ENCODE measurements around the gene HADHB.
"Not testable (repeated sequence)": the region's sequence is repeated elsewhere in the genome, so short reads cannot be mapped to it uniquely, and the experiment has no call there.

The HADHB gene

DNA sequence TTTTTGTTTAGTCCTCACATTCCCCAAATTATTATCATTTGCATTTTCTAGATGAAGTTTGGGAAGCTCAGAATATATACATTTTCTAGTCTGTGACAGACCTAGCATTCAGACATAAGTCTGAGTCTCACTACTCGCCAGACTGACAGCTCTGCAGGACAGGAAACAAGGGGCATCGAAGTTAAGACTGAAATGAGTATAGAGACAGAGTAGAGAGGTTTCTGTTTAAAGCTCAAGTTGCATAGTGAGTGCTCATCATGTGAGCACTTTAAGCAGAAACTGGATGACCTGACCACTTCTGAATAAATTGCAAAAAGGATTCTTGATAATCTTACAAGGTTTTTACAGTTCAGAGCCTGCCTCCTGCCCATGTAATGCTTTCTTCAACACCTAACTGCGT, 1.1 kb downstream of the HADHB start:
- no peak for DNase-seq

DNA sequence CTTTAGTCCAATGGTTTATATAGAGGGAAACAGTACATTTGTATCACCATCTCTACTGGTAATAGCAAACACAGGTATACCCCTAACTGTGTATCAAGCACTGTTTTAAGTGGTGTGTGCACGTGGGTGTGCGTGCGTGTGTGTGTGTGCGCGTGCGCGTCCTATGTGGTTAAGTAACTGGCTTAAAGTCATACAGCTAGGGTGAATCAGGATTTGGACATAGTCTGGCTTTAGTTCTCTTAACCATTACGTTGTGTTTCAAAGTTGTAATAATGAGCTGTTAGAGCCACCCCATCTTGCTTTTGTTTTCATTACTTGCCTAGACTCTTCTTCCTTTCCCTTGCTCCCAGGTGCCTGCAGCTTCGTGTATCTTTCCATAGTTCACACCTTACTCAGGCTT, 2.1 kb downstream of the HADHB start:
- no peak for DNase-seq

DNA sequence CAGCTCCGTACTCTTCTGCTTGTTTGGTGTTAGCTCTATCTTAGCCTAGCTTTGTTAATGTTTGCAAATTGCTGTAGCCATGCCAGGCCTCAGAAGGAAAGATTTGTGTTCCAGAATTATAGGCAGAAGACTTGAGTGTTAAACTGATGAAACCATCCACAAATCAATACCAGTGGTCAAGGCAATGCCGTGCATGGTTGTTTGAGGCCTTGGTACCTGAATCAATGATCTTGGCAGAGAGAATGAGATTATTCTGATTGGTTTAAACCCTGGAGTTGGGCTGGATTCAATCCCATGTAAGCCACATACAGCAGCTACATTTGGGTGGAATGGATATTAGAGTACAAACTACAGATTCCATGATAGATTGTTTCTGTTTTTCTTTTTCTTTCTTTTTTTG, 4.9 kb downstream of the HADHB start:
- DNase-seq = no peak

DNA sequence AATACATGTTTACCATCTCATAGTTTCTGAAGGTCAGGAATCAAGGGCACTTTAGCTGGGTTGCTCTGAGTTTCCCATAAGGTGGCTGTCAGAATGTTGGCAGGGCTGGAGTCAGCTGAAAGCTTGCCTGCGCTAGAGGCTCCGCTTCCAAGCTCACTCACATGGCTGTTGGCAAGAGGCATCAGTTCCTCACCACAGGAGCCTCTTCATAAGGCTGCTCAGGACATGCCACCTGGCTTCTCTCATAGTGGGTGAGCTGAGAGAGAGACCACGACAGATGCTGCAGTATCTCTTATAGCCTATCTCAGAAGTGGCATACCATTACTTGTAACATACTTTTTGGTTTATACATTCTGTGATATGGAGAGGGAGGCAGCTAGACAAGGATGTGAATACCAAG, 7.2 kb downstream of the HADHB start:
- DNase-seq = no peak

DNA sequence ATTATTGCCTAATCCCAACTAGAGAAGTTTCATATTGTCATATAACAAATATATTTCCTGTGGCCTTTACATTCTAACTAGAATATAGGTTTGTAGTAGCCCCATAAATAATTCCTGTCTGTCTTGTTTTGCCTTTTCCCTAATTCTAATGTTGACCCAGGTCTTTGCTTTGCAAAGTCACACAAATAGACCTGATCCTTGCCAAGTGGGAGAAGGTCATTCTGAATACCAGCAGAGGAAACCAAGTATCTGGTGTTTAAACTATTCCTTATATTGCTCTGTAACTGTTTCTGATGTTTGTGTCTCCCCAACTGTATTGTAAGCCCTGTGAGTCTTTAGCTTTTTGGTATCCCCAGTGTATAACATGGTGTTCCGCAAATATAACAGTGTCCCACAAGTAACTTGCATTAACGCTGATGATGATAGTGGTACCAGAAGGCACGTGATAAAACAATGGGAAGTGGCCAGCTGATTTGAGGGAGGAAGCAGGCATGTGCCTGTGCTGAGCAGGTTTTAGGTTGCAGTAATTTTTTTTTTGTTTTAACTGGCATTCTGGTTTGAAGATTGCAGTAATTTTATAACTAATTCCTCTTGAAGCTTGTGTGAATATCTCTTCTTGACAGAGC, 11.1 kb downstream of the HADHB start:
- DNase-seq = no peak

DNA sequence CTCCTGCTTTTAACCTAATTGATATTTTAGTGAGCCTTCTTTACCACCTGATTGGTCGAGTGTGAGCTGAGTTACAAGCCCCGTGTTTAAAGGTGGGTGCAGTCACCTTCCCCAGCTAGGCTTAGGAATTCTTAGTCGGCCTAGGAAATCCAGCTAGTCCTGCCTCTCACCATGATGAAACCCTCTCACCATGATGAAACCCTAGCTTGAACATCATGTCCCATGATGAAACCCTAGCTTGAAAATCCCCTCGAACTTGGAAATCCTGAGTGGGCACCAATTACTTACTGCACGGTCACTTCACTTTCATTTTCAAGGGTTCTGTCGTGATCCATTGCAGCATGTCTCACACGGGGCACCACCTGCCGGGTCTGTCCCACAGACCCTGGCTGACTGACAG, 14.1 kb downstream of the HADHB start:
- DNase-seq = not testable (repeated sequence)

DNA sequence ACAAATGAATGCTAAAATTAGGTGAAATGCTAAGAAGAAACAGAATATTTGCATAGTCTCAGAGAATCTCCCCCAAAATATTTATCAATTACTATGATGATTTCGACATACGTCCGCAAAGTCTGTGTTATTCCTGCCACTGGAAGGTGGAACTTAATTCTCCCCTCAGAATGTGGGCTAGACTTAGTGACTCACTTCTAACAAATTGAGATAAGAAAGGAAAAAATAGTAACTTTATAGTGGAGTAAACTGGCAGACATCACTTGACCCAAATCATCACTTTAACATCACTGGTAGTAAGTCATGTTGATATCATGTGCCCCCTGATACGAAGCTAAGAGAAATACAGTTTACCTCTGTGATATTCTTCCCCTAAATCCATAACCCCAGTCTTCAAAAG, 23.5 kb downstream of the HADHB start:
- no peak for DNase-seq

DNA sequence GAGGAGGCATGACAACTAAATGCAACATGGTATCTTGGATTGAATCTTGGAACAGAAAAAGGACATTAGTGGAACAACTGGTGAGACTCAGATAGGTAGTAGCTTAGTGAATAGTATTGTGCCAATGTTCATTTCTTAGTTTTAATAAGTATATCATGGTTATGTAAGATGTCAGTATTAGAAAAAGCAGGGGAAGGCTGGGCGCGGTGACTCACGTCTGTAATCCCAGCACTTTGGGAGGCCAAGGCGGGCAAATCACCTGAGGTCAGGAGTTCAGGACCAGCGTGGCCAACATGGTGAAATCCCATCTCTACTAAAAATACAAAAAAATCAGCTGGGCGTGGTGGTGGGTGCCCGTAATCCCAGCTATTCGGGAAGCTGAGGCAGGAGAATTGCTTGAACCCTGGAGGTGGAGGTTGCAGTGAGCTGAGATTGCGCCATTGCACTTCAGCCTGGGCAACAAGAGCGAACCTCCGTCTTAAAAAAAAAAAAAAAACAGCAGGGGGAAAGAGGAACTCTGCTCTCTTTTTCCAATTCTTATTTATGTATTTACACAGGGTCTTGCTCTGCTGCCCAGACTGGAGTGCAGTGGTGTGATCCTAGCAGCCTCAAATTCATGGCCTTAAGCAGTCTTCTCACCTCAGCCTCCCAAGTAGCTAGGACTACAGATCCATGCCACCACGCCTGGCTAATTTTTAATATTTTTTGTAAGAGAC, 24.1 kb downstream of the HADHB start:
- not testable (repeated sequence) for DNase-seq

DNA sequence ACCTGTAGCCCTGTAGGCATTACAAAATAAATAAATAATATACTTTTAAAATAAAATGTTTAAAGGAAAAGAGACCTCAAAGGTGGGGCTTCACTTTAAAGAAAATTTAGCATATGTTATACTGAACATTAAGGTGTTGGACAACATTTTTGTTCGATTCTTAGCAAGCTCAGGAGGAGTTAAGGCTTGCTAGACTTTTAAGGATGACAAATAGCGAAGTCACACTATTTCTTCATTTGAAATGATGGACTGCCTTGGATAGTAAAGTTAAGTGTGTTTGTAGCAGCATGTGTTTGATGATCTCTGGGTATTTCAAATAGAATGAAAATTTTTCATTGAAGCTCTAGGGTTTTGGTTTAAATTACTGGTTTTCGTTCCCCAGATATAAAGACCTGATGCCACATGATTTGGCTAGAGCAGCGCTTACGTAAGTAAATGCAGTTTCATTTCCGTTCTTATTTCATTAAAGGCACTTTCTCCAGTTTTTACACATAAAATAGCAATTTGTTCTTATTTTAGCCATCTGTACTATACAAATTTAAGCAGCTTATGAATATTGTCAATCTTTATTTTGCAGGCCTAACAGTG, 24.9 kb downstream of the HADHB start:
- no peak for DNase-seq

DNA sequence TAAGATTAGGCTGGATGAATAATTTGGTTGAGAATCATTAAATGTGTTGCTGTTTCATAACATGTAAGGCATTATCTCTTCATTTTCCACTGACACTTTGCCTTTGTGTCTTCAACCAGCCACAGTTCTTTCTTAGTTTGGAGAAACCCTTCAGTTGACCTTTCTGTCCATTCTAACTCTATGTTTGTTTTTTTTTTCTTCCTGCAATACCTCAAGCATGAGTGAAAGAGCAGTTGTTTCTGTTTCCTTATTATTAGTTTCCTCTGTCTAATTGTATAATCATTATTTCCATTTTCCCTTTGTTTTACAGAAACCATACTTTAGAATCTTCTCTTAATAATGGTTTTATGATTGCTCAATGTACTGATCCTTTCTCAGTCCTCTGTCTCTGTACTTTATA, 25.6 kb downstream of the HADHB start:
- DNase-seq = no peak

DNA sequence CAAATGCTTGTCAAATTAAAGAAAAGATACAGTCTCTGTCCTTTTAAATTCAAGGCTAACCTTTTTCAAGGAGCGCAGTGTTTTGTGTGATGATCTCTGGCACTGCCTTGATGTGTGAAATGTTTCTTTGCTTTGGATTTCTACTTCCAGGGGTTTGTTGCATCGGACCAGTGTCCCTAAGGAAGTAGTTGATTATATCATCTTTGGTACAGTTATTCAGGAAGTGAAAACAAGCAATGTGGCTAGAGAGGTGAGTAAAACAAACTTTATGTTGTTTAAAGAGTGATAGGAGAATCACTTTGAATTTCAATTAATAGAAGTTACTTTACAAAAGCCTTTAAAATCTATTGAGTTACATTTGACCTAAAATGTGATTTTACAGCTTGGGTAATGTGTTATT, 28.8 kb downstream of the HADHB start:
- DNase-seq = no peak

DNA sequence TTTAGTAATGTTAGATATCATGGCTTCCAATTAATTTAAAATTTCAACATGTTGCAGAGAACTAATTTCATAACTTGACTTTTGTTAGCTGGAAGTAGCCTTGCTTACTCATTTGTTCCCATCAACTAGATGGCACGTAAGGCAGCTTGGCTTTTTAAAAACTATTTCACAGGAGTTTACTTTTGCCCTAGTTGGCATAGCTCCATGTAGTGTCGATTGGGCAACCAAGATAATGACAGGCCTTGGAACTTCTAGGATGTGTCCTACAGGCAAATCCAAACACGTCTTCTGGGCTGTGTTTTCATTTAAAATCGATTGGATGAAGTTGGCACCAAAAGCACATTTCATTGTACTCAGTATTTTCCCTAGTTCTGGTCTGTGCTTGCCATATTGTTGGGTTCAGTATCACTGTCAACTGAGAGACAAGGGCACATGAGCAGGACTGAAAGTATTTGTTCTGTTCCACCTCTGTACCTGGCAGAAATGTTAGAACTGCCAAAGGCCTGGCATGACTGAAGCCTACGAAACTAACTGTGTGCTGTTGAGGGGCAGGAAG, 29.4 kb downstream of the HADHB start:
- no peak for DNase-seq

DNA sequence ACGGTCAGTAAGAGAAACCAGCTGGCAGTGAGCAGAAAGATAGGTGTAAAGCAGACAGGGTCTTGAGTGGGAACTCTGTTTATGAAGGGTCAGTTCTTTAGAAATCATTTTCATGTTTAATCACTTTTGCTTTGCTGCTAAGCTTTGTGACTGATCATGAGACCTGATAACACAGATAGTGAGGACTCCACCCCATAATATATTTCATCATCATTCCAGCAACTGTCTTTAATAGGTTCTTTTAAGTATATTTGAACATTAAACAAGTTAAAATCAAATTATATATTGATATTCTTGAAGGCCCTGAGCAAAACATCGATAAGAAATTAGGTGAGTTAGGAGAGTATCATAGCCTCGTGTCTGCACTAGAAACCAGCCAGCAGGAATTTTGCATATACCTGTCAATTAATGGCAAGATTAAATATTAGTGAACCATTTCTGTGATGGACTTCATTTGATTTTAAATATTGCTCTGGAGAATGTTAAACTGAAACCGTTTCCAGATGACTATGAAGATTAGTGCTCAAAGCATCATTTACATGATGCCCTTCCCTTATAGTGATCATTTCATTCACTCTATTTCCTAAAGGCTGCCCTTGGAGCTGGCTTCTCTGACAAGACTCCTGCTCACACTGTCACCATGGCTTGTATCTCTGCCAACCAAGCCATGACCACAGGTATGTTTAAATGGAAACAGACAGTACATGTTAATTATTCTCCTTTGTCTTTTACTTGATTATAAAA, 31.9 kb downstream of the HADHB start:
- no peak for DNase-seq

DNA sequence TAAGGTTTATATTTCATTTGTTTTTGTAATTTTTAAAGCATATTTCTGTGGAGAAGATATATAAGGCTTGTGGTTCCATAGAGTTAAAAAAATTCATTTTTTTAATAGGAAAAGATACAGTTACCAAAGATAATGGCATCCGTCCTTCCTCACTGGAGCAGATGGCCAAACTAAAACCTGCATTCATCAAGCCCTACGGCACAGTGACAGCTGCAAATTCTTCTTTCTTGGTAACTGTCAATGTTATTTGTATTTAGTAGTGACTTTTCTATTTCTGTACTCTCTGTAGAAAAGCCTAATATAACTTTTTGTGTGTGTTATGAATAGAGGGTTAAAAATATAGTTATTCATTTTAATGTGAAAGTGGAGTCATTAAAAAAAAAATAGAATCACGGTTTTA, 35.1 kb downstream of the HADHB start:
- no peak for DNase-seq

DNA sequence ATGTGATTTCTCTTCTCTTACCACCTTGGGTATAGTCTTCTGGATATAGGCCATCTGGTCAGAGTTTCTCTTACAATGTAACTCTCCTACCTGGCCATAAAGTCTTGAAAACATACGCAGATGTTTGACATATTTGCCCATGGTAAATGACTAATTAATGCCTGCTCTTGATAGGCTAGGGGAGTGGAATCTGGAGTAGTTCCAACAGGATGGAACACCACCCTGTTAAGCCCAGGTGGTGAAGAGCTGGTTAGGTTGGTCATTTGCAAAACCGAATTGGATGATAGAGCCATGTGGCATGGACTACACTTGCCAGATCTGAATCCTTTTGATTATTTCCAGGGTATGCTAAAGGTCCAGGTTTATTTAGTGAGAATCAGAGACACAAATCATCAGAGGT, 36.5 kb downstream of the HADHB start:
- no peak for DNase-seq

DNA sequence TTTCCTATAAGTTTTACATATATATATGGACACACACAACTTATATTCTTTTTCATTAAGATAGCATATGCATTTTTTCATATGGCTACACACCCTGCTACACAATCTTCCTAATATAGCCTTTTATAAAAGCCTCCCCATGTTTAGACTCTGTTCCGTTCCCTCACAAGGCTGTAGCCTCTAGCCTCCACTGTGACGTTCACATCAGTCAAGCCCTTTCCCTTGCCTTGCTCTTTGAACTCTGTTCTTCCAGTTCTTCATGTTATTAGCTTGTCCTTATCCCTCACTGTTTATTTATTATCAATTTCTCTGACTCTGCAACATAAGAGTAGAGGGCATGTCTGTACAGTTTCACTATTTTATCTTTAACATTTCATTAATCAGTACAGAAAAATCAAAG, 38.9 kb downstream of the HADHB start:
- DNase-seq = no peak

DNA sequence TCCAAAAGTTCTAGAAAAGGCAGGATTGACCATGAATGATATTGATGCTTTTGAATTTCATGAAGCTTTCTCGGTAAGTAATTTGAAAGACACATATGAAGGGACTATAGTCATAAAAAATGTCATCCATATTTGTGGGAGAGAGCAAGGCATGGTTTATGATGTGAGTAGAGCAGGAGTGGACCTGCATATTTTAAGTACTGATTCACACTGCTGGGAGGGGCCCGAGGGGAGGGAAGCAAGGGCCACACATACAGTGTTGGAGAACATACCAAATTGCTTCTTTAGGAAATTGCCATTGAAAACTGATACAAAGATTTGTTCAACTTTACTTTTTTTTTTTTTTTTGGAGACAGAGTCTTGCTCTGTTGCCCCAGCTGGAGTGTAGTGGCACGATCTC, 39.4 kb downstream of the HADHB start:
- no peak for DNase-seq

DNA sequence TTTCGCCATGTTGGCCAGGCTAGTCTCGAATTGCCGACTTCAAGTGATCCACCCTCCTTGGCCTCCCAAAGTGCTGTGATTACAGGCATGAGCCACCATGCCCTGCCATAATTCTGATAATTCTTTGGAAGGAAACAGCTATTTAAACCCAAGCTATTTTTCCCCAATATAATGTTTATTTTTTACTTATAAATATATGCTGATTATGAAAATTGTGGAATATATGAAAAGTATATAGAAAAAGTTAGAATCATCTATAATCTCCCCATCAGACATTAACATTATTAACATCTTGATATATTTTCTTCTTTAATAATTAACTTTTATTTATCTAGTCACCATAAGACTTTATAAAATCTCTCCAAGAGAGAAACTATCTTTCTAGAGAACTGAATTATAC, 41.2 kb downstream of the HADHB start:
- no peak for DNase-seq

DNA sequence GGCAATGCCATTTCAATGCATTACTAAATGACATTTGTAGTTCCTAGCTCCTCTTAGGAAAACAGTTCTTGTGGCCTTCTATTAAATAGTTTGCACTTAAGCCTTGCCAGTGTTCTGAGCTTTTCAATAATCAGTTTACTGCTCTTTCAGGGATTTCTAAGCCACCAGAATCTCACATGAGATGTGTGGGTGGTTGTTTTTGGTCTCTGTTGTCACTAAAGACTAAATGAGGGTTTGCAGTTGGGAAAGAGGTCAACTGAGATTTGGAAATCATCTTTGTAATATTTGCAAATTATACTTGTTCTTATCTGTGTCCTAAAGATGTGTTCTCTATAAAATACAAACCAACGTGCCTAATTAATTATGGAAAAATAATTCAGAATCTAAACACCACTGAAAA, 45.3 kb downstream of the HADHB start:
- no peak for DNase-seq

DNA sequence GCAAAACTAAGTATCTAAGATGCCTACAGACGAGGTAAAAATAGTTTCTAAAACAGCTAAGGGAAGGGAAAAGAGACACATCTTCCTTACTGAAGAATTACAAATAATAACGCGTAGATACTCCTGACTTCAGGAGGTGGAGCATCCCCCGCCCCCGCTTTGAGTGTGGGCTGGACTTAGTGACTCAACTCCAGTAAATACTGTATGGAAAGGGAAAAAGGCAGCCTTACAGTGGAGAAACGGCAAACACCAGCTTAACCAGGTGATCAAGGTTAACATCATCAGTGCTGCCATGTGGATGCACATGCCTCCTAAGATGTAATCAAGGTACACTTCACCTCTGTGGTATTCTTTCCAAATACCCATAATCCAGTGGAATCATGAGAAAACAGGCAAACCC, 47.9 kb downstream of the HADHB start:
- DNase-seq = no peak

DNA sequence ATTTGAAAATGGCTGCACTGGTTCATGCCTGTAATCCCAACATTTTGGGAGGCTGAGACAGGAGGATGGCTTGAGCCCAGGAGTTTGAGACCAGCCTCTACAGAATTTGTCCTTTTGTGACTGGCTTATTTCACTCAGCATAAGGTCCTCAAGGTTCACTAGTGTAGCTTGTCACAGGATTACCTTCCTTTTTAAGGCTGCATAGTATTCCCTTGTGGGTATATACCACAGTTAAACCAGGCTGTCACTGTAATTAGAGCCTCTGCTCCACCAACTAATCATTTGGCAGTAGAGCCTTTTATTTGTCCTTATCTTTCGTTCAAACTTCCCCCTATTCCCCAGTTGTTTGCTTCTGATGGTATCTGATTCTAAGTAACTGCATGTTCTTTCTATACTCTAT, 50.8 kb downstream of the HADHB start:
- DNase-seq = no peak

DNA sequence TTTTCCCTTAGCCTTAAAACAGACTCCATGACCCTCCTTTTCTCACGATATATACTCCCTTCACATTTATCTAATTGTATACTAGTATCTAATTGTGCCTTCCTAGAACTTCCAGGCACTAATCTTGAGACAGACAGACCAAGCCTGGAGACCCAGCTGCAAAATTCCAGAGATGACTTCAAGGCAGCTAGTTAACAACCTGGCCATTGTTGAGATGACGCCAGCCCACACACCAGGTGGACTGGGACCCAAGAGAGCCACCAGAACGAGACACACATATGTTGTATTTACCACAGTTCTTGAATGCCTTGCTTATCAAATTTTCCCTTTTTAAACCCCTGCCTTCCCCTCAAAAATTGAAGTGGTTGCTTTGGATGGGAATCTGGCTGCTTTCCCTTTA, 52.3 kb downstream of the HADHB start:
- DNase-seq = no peak

DNA sequence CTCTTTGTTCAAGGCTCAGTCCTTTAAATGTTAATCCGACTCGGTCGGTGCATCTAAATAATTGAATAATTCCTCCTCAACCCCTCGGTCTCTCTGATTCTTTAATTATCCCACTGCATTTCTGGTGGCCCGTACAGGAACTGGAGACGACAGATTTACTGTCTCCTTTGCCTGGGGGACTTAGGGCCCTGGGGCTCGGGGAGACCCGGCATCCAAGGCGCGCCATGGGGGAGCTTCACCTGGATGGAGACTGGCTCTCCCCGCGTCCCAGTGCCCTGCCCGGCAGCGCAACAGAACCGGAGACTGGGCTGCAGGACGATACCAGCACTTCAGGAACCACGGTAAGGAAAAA, 53.5 kb downstream of the HADHB start:
- DNase-seq = no peak
